Right lung (tissue), 5 donors: ENCODE measurements around the gene CUL2. TPM values are rescaled to one million over a fixed set of nuclear protein-coding genes. Genes with fewer than 3 reads are reported as not detected.
"Not testable (repeated sequence)": the region's sequence is repeated elsewhere in the genome, so short reads cannot be mapped to it uniquely, and the experiment has no call there.

Source experiments
- DNase-seq, 2 donors: peaks; one replicate each; pipeline ENCODE4 v3.0.0-alpha.2; 2013
- polyA plus RNA-seq, 5 donors: library from polyadenylated mRNA; unstranded; fragments of 120-200 nt; gene quantifications; one replicate each; pipeline versions ENCODE4 v1.2.1 to v1.2.3, GENCODE V29; 2013; ENCODE audit warnings: inconsistent platforms in 1 of 5, low replicate concordance in 1 of 5; ENCODE audit not compliant: insufficient read length in 5 of 5, insufficient read depth in 1 of 5

Gene CUL2
- polyA plus RNA-seq, 5 donors: 32.2 to 47.4 (median 39.8) TPM

DNA sequence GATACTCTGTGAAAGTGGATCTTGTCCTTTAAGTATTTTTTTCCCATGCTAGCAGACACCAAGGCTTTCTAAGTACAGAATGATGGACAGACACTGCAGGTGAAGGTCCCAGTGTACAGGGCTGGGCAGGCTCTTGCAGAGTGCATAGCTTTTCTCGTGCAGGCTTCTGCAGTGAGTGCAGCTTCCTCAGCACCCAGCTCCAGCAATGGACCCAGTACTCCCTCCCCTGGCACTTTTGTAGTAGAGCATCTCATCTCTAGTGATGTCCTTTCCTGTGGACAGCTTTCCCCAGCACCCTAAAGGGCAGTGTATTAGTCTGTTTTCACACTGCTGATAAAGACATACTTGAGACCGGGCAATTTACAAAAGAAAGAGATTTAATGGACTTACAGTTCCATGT is 104.3 kb downstream of the CUL2 start:
- no peak for DNase-seq

DNA sequence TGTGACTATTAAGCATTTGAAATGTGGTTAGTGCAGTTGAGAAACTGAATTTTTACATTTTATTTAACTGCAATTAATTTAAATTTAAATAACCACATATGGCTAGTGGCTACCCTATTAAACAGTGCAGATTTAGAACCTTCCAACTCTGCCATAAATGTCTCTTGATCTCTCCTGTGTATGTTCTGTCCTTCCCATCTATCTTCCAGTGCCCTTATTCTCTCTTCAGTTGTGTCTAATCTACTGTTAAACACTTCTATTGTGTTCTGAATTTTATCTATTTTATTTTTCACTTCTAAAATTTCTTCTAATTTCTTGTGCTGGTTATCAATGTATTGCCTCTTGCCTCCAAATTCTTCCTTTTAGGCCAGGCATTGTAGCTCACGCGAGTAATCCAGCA is 105.0 kb downstream of the CUL2 start:
- no peak for DNase-seq

DNA sequence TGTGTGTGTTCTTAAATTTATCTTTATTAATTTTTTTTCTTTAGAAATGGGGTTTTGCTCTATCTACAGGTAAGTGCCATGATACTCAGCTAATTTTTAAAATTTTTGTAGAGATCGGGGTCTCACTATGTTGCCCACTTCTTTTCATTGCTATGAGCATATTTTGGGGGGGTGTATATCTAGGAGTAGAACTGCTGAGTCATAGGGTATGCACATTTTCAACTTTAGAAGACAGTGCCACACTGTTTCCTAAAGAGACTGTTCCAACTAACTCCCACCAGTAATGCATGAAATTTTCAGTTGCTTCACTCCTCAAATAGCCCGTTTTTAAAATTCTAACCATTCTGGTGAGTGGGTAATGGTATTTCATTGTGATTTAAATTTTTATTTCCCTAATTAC is 108.3 kb downstream of the CUL2 start:
- DNase-seq: no peak

DNA sequence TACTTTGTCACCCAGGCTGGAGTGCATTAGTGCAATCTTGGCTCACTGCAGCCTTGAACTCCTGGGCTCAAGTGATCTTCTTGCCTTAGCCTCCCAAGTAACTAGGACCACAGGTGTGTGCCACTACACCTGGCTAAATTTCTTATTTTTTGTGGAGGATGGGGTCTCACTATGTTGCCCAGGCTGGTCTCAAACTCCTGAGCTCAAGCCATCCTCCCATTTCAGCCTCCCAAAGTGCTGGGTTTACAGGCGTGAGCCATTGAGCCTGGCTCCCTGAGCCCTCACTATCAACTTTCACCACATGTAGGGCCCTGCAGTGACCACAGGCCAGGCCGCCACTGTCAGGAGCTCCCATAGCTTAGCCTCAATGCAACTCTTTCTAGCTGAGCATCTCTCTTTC is 110.2 kb downstream of the CUL2 start:
- no peak for DNase-seq

GRCh38 chr10:34978080-34978479 is 112.1 kb downstream of the CUL2 start:
- DNase-seq: no peak

DNA sequence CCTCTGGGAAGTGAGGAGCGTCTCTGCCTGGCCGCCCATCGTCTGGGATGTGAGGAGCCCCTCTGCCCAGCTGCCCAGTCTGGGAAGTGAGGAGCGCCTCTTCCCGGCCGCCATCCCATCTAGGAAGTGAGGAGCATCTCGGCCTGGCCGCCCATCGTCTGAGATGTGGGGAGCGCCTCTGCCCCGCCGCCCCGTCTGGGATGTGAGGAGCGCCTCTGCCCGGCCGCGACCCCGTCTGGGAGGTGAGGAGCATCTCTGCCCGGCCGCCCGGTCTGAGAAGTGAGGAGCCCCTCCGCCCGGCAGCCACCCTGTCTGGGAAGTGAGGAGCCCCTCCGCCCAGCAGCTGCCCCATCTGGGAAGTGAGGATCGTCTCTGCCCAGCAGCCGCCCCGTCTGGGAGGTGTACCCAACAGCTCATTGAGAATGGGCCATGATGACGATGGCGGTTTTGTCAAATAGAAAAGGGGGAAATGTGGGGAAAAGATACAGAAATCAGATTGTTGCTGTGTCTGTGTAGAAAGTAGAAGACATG is 113.7 kb downstream of the CUL2 start:
- DNase-seq: not testable (repeated sequence)

GRCh38 chr10:34974364-34975065 is 115.6 kb downstream of the CUL2 start:
- DNase-seq: not testable (repeated sequence)

GRCh38 chr10:34973757-34974156 is 116.4 kb downstream of the CUL2 start:
- DNase-seq: peak; percentile 40 to 41

DNA sequence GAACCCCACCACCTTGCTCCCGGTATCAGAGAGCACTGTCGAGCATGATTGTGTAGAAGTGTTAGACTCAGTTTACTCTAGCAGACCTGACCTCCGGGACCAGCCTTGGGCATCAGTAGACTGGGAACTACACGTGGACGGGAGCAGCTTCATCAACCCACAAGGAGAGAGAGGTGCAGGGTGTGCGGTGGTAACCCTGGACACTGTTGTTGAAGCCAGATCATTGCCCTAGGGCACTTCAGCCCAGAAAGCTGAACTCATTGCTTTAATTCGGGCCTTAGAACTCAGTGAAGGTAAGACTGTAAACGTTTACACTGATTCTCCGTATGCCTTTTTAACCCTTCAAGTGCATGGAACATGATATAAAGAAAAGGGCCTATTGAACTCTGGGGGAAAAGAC is 117.0 kb downstream of the CUL2 start:
- not testable (repeated sequence) for DNase-seq

DNA sequence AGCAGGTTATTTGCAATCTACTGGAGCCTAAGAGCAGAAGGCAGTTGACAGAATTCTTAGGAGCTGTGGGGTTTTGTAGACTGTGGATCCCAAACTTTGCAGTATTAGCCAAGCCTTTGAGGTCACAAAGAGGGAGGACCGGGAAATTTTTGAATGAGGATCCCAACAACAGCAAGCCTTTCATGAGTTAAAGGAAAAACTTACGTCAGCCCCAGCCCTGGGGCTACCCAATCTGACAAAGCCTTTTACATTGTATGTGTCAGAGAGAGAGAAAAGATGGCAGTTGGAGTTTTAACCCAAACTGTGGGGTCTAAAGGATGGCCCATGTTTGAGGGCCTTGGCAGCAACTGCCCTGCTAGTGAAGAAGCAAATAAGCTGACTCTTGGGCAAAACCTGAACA is 117.5 kb downstream of the CUL2 start:
- DNase-seq: not testable (repeated sequence)

DNA sequence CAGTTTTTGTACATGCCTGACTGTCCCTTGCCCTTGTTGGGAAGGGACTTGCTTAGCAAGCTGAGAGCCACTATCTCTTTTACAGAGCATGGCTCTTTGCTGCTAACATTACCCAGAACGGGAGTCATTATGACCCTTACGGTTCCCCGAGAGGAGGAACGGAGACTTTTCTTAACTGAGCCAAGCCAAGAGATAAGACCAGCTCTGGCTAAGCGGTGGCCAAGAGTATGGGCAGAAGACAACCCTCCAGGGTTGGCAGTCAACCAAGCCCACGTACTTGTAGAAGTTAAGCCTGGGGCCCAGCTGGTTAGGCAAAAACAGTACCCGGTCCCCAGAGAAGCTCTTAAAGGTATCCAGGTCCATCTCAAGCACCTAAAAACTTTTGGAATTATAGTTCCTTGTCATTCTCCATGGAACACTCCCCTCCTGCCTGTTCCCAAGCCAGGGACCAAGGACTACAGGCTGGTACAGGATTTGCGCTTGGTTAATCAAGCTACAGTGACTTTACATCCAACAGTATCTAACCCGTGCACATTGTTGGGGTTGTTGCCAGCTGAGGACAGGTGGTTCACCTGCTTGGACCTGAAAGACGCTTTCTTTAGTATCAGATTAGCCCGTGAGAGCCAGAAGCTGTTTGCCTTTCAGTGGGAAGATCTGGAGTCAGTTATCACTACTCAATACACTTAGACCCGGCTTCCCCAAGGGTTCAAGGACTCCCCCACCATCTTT is 118.4 kb downstream of the CUL2 start:
- not testable (repeated sequence) for DNase-seq

GRCh38 chr10:34969171-34969570 is 121.0 kb downstream of the CUL2 start:
- DNase-seq: no peak

DNA sequence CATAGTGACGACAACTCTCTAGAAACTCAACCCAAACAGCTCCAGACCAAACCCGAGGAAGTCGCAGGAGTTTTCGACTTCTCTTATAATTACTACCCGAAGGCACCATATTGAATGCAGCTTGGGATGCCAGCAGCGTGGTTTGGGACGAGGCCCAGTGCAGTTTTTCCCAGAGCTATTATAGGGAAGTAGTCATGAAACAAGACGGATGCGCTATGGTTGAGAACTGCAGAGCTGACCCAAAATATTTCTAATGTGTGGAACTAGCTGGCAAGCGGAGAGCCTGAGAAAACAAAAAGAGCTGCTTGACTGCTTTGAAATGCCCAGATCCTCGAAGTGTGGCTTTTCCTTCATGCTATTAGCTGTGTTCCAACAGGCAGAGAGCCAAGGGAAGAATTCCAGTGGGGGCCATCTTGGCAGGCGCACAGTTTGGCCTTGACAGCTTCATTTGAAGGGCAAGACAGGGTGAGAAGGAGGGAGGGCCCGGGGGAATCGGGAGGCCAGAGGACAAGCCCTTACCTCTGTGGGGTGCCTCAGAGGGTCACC is 122.7 kb downstream of the CUL2 start:
- DNase-seq: peak; percentile 79 to 85

- DNase-seq: peak in 1 of 2 donors; percentile 32
Observed at GRCh38 chr10:34966451-34966850, 123.7 kb downstream of the CUL2 start.

DNA sequence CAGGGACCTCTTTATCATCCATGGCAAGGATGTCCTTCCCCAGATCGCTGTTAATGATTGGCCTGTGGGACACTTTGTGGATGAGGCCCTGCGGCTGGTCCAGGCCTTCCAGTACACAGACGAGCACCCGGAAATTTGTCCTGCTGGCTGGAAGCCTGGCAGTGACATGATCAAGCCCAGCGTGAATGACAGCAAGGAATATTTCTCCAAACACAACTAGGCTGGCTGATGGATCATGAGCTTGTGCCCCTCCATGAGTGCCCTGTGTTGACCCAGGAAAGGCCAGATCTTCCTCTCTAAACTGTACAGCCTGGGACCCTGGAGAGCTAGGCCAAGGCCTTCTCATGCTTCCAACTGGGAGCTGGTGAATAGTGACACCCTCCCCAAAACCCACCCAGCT is 124.1 kb downstream of the CUL2 start:
- peak in 1 of 2 donors; percentile 37 for DNase-seq

DNA sequence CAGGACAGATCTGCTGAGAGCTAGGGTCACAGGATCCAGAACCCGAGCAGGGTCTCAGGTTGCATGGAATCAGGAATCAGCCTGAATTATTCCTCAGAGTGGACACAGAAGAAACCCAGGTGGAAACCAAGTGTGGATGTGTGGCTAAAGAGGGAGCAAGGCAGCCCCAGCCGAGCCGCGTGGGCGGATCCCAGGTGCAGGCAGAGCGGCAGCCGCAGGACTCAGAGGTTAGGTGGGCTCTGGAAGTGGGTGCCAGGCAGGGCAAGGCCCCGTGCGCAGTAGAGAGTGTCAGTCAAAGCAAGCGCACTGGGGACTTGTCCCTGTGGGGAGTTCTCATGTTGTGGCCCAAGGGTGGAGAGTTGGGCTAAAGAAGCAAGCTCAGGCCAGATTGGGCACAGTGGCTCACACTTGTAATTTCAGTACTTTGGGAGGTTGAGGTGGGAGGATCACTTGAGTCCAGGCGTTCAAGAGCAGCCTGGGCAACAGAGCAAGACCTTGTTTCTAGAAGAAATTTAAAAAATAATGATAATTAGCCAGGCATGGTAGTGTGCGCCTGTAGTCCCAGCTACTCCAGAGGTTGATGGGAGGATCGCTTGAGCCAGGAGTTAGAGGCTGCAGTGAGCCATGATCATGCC is 125.9 kb downstream of the CUL2 start:
- DNase-seq: no peak

DNA sequence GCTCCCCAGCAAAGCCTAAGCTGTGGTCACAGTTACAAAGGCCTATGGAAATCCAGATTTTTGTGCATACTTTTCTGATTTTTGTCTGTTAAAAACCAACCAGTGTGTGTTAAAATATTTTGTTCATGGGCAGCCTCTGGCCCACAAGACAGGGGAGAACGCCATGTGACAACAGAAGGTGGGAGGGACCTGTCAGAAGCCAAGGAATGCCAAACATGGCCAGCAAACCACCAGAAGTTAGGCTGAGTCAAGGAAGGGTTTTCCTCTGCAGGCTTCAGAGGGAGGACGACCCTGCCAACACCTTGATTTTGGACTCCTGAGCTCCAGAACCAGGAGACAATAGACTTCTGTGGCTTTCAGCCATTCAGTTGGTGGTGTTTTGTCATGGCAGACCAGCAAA is 127.3 kb downstream of the CUL2 start:
- no peak for DNase-seq

DNA sequence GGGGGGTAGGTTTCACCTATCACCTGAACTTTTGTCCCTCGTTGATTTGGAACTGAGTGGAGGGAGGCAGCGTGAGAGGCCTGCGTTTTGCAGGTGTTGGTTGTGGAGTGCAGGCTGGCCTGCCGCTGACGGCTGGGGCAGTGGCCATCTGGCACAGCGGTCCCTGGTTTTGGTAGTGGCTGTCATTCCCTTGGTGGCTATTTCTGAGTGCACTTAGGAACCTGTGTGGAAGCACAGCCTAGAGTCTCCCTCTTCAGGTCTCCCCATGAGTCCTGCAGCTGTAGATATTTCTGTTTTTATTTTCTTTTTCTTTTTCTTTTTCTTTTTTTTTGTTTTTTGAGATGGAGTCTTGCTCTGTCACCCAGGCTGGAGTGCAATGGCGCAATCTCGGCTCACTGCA is 129.2 kb downstream of the CUL2 start:
- DNase-seq: no peak

- DNase-seq: no peak
Observed at GRCh38 chr10:34959786-34960185, 130.4 kb downstream of the CUL2 start.

DNA sequence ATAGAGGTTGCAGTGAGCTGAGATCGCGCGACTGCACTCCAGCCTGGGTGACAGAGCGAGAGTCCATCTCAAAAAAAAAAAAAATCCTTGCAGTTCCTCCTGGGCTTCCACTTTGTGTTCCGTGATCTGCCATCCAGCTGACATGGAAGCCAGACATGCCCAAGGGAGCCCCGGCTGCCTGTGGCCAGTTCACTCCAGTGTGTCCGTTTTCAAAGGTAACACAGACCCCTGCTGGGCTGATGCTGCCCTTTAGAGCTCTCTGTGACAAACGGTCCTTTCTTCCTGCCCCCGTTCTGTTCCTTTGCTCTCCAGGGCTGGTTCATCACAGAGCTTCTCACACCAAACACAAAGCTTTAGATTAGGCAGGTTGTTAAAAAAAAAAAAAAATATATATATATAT is 130.8 kb downstream of the CUL2 start:
- DNase-seq: no peak
